Tibial nerve (tissue), 4 donors: ENCODE data around the gene LACRT.

Experiments
- CTCF ChIP-seq, 5 experiments: fragments of 200-600 bp in 3 of 5; fragments of 450-650 bp in 2 of 5; sonication (generic) in 3 of 5; IDR thresholded peaks; one replicate each; pipeline ENCODE4 v1.5.1; 2016 to 2019; ENCODE audit warnings: antibody characterized with exemption in 5 of 5, mild to moderate bottlenecking in 3 of 5, moderate library complexity in 2 of 5
- EP300 ChIP-seq, 2 donors: sonication (generic); formaldehyde crosslinking; IDR thresholded peaks; one replicate each; pipeline ENCODE4 v1.6.1; 2017; ENCODE audit warnings: antibody characterized with exemption in 2 of 2, mild to moderate bottlenecking in 1 of 2
- POLR2A ChIP-seq, 2 donors: fragments of 450-650 bp; IDR thresholded peaks; one replicate each; pipeline ENCODE4 v1.6.1; 2017; ENCODE audit warnings: antibody characterized with exemption in 2 of 2, mild to moderate bottlenecking in 2 of 2, moderate library complexity in 2 of 2

GRCh38 chr12:54649825-54650224 is 15.1 kb upstream of the LACRT start:
- no peak for TF ChIP-seq CTCF (IDR thresholded peaks at IDR 0.05)
- no peak for TF ChIP-seq POLR2A (IDR thresholded peaks at IDR 0.05)
- no peak for TF ChIP-seq EP300 (IDR thresholded peaks at IDR 0.05)
